Measurements from ENCODE around the gene MGME1.

- no peak for TF ChIP-seq CTCF (IDR thresholded peaks at IDR 0.05)
- TF ChIP-seq POLR2A (IDR thresholded peaks at IDR 0.05), result no peak
Observed at GRCh38 chr20:17972121-17972520, 3.3 kb downstream of the MGME1 start.
